ENCODE data around the gene BCL7C. TPM values are rescaled to one million over a fixed set of nuclear protein-coding genes. Genes with fewer than 3 reads are reported as not detected.
A peak's percentile ranks its signal among the peaks of the same experiment; 100 is the strongest.

Gene BCL7C
- total RNA-seq, 4 donors from 2014 or later, result 39.2 to 48.7 (median 42.0) TPM

GRCh38 chr16:30844346-30844670 is 49.6 kb downstream of the BCL7C start:
- Histone ChIP-seq H3K4me3 (no peak overlapping the region), H3K4me1 (peaks cover 0 to 15% (median 8%) of the 10 kb centered on the region in 3 donors), H3K27me3 (no peaks in the 10 kb centered on the region), H3K9me3 (no peaks in the 10 kb centered on the region), H3K36me3 (no peaks in the 10 kb centered on the region), H3K27ac (peak overlapping the region in 1 of 4 donors; percentile 24)
- TF ChIP-seq CTCF (IDR thresholded peaks at IDR 0.05), result no peak
- no peak for TF ChIP-seq EP300 (IDR thresholded peaks at IDR 0.05)
- ATAC-seq, result no peak
- WGBS, 2 donors (ENCODE audit: low coverage in 1 of 2), result 89 to 100% methylated on average over 1 of the region's 1 CpG

- no peak overlapping the region for H3K4me3 ChIP-seq
- H3K9me3 ChIP-seq, result no peaks in the 10 kb centered on the region
- no peaks in the 10 kb centered on the region for H3K27me3 ChIP-seq
- TF ChIP-seq POLR2AphosphoS5 (IDR thresholded peaks at IDR 0.05), result no peak
- TF ChIP-seq EP300 (IDR thresholded peaks at IDR 0.05), result no peak
- TF ChIP-seq POLR2A (IDR thresholded peaks at IDR 0.05), result no peak
- TF ChIP-seq CTCF (IDR thresholded peaks at IDR 0.05), result no peak
- ATAC-seq, result no peak
- H3K27ac ChIP-seq, result no peak overlapping the region
- peaks cover 0 to 15% (median 8%) of the 10 kb centered on the region in 3 donors for H3K4me1 ChIP-seq
- WGBS, 2 donors (ENCODE audit: low coverage in 1 of 2), result 70 to 92% methylated on average over 2 to 3 of the region's 5 CpGs
- H3K36me3 ChIP-seq, result no peaks in the 10 kb centered on the region
Observed at GRCh38 chr16:30843501-30843900, 50.4 kb downstream of the BCL7C start.

GRCh38 chr16:30842971-30843370 is 50.9 kb downstream of the BCL7C start:
- no peak overlapping the region for H3K4me3 ChIP-seq
- H3K36me3 ChIP-seq, result no peaks in the 10 kb centered on the region
- peaks cover 0 to 15% (median 8%) of the 10 kb centered on the region in 3 donors for H3K4me1 ChIP-seq
- H3K9me3 ChIP-seq, result no peaks in the 10 kb centered on the region
- H3K27me3 ChIP-seq, result no peaks in the 10 kb centered on the region
- WGBS, 2 donors (ENCODE audit: low coverage in 1 of 2), result 80 to 84% methylated on average over 4 of the region's 4 CpGs
- H3K27ac ChIP-seq, result no peak overlapping the region
- TF ChIP-seq POLR2AphosphoS5 (IDR thresholded peaks at IDR 0.05) (no peak), CTCF (IDR thresholded peaks at IDR 0.05) (no peak), EP300 (IDR thresholded peaks at IDR 0.05) (no peak), POLR2A (IDR thresholded peaks at IDR 0.05) (no peak)
- ATAC-seq, result no peak

- no peak for TF ChIP-seq POLR2AphosphoS5 (IDR thresholded peaks at IDR 0.05)
- TF ChIP-seq CTCF (IDR thresholded peaks at IDR 0.05), result no peak
- no peak for TF ChIP-seq POLR2A (IDR thresholded peaks at IDR 0.05)
- TF ChIP-seq EP300 (IDR thresholded peaks at IDR 0.05), result no peak
- WGBS, 2 donors (ENCODE audit: low coverage in 1 of 2), result 85 to 98% methylated on average over 3 to 8 of the region's 9 CpGs
Observed at GRCh38 chr16:30841332-30841731, 52.5 kb downstream of the BCL7C start.

GRCh38 chr16:30840611-30841010 is 53.3 kb downstream of the BCL7C start:
- Histone ChIP-seq H3K4me3 (no peak overlapping the region), H3K27me3 (no peaks in the 10 kb centered on the region), H3K9me3 (no peaks in the 10 kb centered on the region), H3K27ac (no peak overlapping the region), H3K4me1 (peaks cover 0 to 12% (median 8%) of the 10 kb centered on the region in 3 donors), H3K36me3 (no peaks in the 10 kb centered on the region)
- ATAC-seq, result no peak
- WGBS, 2 donors (ENCODE audit: low coverage in 1 of 2), result 81 to 84% methylated on average over 3 to 5 of the region's 5 CpGs
- TF ChIP-seq EP300 (IDR thresholded peaks at IDR 0.05) (no peak), POLR2AphosphoS5 (IDR thresholded peaks at IDR 0.05) (no peak), CTCF (IDR thresholded peaks at IDR 0.05) (no peak), POLR2A (IDR thresholded peaks at IDR 0.05) (no peak)

More at GRCh38 chr16:30841332-30841731, 52.5 kb downstream of the BCL7C start:
- H3K36me3 ChIP-seq, result no peaks in the 10 kb centered on the region
- no peaks in the 10 kb centered on the region for H3K9me3 ChIP-seq
- H3K27me3 ChIP-seq, result no peaks in the 10 kb centered on the region
- no peak for ATAC-seq
- H3K4me3 ChIP-seq, result no peak overlapping the region
- H3K4me1 ChIP-seq, result peaks cover 0 to 15% (median 8%) of the 10 kb centered on the region in 3 donors
- no peak overlapping the region for H3K27ac ChIP-seq
